NCI-H1092 (cell line): ENCODE results near the gene CAMK2A.

ENCODE experiments used
- DNase-seq: peaks from one replicate; lab custom pipeline; 2025; lab: John Stamatoyannopoulos, UW

The CAMK2A gene

GRCh38 chr5:150278916-150279315, 10.7 kb downstream of the CAMK2A start:
- DNase-seq, result no peak

GRCh38 chr5:150278046-150278730, 11.4 kb downstream of the CAMK2A start:
- no peak for DNase-seq

GRCh38 chr5:150277043-150277442, 12.5 kb downstream of the CAMK2A start:
- no peak for DNase-seq

GRCh38 chr5:150274811-150275210, 14.8 kb downstream of the CAMK2A start:
- DNase-seq, result no peak

GRCh38 chr5:150272531-150272930, 17.0 kb downstream of the CAMK2A start:
- peak; percentile 14 for DNase-seq

GRCh38 chr5:150271923-150272322, 17.6 kb downstream of the CAMK2A start:
- DNase-seq, result no peak

- DNase-seq, result no peak
Observed at GRCh38 chr5:150271296-150271692, 18.3 kb downstream of the CAMK2A start.

- DNase-seq, result no peak
Observed at GRCh38 chr5:150270541-150271295, 18.9 kb downstream of the CAMK2A start.

- peak; percentile 83 for DNase-seq
Observed at GRCh38 chr5:150266871-150267291, 22.7 kb downstream of the CAMK2A start.

GRCh38 chr5:150265870-150266383, 23.6 kb downstream of the CAMK2A start:
- no peak for DNase-seq

- DNase-seq, result no peak
Observed at GRCh38 chr5:150264667-150265603, 24.6 kb downstream of the CAMK2A start.

GRCh38 chr5:150263801-150264621, 25.6 kb downstream of the CAMK2A start:
- no peak for DNase-seq

GRCh38 chr5:150263375-150263775, 26.2 kb downstream of the CAMK2A start:
- no peak for DNase-seq

GRCh38 chr5:150262502-150262901, 27.1 kb downstream of the CAMK2A start:
- no peak for DNase-seq

GRCh38 chr5:150261231-150261630, 28.3 kb downstream of the CAMK2A start:
- no peak for DNase-seq

GRCh38 chr5:150258130-150258529, 31.4 kb downstream of the CAMK2A start:
- DNase-seq, result no peak

GRCh38 chr5:150257424-150257823, 32.1 kb downstream of the CAMK2A start:
- DNase-seq, result no peak

- no peak for DNase-seq
Observed at GRCh38 chr5:150256410-150257064, 33.0 kb downstream of the CAMK2A start.

GRCh38 chr5:150255659-150256409, 33.7 kb downstream of the CAMK2A start:
- DNase-seq, result peak; percentile 18

GRCh38 chr5:150254774-150255173, 34.8 kb downstream of the CAMK2A start:
- DNase-seq, result no peak
